ENCODE data around the gene CERS5.

DNA sequence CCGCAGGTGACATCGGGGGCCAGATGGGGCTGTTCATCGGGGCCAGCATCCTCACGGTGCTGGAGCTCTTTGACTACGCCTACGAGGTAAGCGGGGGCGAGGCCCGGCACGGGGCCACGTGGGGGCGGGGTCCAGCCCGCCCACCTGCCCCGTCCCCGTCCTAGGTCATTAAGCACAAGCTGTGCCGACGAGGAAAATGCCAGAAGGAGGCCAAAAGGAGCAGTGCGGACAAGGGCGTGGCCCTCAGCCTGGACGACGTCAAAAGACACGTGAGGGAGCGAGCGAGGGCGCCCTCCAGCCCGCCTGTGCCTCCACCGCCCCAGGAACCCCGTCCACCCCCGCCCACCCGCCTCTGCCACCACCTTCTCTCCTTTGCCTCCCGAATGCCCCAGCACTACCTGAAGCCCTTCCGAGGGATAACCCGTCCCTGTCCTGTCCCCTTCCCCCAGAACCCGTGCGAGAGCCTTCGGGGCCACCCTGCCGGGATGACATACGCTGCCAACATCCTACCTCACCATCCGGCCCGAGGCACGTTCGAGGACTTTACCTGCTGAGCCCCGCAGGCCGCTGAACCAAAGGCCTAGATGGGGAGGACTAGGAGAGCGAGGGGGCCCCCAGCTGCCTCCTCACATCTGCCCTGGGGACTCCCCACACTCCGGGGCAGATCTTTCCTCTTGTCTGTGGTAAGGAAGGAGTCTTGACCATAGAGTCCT, 85.9 kb downstream of the CERS5 start:
- TF ChIP-seq, protein P1, sequence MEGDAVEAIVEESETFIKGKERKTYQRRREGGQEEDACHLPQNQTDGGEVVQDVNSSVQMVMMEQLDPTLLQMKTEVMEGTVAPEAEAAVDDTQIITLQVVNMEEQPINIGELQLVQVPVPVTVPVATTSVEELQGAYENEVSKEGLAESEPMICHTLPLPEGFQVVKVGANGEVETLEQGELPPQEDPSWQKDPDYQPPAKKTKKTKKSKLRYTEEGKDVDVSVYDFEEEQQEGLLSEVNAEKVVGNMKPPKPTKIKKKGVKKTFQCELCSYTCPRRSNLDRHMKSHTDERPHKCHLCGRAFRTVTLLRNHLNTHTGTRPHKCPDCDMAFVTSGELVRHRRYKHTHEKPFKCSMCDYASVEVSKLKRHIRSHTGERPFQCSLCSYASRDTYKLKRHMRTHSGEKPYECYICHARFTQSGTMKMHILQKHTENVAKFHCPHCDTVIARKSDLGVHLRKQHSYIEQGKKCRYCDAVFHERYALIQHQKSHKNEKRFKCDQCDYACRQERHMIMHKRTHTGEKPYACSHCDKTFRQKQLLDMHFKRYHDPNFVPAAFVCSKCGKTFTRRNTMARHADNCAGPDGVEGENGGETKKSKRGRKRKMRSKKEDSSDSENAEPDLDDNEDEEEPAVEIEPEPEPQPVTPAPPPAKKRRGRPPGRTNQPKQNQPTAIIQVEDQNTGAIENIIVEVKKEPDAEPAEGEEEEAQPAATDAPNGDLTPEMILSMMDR (IDR thresholded peaks at IDR 0.05; ENCODE audit: insufficient read depth, low read length, poor library complexity, severe bottlenecking): no peak
- no peak for TF ChIP-seq EZH2phosphoT487 (conservative IDR thresholded peaks at IDR 0.05; ENCODE audit: low read length)

Data from SU-DHL-6 (cell line).